ENCODE data around the gene RHD.
"Not testable (repeated sequence)": the region's sequence is repeated elsewhere in the genome, so short reads cannot be mapped to it uniquely, and the experiment has no call there.

GRCh38 chr1:25308168-25308567 is 35.9 kb downstream of the RHD start:
- not testable (repeated sequence) for TF ChIP-seq FOXM1 (IDR thresholded peaks at IDR 0.05; ENCODE audit: low read depth); SIN3A (IDR thresholded peaks at IDR 0.05; ENCODE audit: borderline replicate concordance, low read depth, low read length); MAX (IDR thresholded peaks at IDR 0.05; ENCODE audit: low read depth); RCOR1 (IDR thresholded peaks at IDR 0.05; ENCODE audit: low read length); EZH2phosphoT487 (IDR thresholded peaks at IDR 0.05; ENCODE audit: borderline replicate concordance, low read depth); PBX3 (IDR thresholded peaks at IDR 0.05); TAF1 (IDR thresholded peaks at IDR 0.05; ENCODE audit: borderline replicate concordance, low read depth, low read length); RAD21 (IDR thresholded peaks at IDR 0.05; ENCODE audit: low read length); CTCF (IDR thresholded peaks at IDR 0.05); TCF12 (IDR thresholded peaks at IDR 0.05); POLR2AphosphoS5 (IDR thresholded peaks at IDR 0.05; ENCODE audit: low read depth, low read length); MXI1 (IDR thresholded peaks at IDR 0.05; ENCODE audit: low read depth, low read length)

Measured in SK-N-SH (cell line).